ENCODE results near the gene PRKD2.

PRKD2 gene

DNA sequence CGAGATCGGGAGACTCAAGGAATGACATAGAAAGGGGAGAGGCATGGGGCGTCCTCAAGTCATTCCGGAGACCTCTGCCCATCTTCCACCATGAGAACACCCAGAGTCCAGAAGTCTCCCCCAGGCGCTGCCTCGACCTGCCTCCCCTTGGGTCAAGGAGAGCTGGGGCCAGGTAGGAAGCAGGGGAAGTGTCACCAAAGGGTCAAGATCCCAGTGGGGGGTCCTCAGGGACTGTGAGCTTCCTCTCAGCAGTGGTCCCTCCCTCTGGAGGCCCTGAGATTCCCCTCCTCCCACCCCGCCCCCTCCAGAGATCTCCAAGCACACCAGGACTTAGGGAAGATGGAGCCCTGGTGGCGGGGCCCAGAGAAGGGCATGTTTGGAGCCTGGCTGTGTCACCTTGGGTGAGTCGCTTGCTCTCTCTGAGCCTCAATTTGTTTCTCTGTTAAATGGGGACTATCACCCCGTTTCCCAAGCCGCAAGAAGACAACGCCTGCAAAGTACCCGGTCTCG lies 56.9 kb downstream of the PRKD2 start:
- DNase-seq: no peak

- peak in 1 of 2 donors; percentile 10 for DNase-seq
Observed at GRCh38 chr19:46659151-46660007, 57.5 kb downstream of the PRKD2 start.

DNA sequence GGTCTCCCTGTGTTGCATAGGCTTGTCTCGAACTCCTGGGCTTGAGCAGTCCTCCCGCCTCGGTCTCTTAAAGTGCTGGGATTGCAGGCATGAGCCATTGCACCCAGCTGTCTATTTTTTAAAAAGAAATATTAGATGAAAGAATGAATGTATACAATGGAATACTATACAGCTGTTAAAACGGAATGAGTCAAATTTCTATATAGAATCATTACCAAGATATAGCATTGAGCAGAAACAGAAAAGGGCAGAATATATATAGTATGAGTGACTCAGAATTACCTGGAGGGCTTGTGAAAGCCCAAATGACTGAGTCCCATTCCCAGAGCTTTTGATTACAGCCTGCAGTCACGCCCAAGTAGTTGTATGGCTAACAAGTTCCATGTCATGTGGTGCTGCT lies 60.4 kb downstream of the PRKD2 start:
- no peak for DNase-seq

DNA sequence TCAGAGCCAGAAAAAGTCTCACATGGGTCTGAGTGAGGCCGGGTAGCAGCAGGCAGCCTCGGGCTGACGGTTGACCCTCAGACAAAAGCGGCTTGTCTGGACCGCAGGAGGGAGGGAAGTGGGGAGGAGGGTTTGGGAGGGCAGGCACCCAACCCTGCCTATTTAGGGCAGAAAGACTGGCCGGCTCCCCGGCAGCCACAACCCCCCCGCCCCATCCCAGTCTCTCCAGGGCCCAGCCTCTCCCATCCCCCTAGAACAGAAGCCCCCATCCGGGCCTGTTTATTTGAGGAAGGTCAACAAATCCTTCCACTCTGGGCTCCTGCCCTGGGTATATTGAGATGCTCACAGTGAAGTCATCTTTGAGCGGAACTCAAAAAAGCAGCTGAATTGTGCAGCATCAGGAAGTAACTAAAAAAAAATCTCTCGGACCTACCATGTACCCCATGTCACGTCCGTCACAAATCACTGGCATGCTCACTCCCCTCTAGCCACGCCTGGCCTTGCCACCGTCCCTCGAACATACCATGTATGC lies 62.2 kb downstream of the PRKD2 start:
- no peak for DNase-seq

DNA sequence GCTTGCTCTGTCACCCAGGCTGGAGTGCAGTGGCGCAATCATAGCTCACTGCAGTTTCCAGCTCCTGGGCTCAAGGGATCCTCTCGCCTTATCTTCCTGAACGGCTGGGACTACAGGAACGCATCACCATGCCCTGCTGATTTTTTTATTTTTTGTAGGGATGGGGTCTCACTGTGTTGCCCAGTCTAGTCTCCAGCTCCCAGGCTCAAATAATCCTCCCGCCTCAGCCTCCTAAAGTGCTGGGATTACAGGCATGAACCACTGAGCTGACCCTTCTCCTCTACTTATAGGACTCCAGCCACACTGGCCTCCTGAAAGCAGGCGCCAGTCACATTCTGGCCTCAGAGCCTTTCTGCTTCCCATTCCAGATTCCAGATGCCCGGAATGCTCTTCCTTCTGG lies 66.5 kb downstream of the PRKD2 start:
- no peak for DNase-seq

- DNase-seq: no peak
Observed at GRCh38 chr19:46648961-46649960, 67.7 kb downstream of the PRKD2 start.

DNA sequence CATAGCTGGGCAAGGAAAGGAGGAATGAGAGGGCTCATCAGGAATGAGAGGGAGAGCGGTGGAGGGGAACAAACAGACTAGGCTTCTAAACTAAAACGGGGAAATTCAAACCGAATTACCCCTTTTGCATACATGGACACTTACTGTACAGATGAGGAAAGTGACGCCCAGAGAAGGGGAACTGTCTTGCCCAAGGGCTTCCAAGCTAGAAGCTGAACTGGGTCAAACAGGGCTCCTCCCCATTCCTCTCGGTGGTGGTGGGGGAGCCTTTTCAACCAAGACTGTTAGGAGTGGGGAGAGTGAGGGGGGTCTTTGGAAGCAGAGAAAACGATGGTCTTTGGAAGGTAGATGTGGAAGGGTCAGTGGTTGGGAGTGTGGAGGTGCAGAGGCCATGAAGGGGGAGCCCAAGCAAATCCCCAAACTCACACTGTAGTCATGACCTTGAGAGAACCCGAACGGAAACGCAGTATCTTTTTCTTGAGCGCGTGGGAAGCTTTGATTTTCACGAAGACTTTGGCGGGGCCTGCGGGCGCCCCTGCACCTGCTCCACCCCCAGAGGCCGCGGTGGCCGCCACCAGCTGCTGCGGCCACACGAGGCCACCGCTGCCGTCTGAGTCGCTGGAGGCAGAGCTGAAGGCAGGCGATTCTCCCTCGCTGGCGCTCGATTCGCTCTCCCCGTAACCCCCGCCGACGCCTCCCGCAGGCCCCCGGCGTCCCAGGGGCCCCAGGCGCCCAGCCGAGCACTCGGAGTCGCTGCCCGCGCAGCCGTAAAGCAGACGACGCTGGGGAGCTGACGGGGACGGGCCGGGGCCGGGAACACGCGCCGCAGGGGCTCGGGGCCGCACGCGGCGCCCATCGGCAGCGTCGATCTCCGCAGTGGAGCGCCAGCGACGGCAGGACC lies 68.6 kb downstream of the PRKD2 start:
- DNase-seq: no peak

DNA sequence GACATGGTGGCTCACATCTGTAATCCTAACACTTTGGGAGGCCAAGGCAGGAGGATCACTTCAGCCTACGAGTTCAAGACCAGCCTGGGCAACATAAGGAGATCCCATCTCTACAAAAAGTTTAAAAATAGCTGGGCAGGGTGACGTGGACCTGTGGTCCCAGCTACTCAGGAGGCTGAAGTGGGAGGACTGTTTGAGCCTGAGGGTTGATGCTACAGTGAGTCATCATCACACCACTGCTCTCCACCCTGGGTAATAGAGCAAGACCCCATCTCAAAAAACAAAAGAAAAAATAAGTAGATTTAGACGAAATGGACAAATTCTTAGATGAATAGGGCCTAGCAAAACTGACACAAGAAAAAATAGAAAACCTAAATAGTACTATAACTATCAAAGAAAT lies 70.5 kb downstream of the PRKD2 start:
- DNase-seq: no peak

DNA sequence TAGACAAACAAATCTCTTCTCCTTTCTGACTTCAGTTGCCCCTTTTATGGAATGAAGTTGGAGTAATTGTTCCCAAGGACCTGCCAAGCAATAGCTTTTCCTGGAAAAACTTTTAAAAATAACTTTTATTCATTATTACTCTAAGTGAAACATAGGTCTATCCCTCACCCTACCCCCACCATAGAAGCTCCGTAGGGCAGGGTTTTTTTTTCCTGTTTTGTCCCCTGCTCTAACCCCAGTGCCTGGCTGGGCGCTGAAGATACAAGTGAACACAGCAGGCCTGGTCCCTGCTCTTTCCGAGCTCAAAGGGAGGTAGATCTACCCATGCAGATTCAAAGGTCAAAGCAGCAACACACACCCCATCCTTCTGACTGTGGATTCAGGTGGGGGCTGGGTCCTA lies 72.2 kb downstream of the PRKD2 start:
- DNase-seq: no peak

DNA sequence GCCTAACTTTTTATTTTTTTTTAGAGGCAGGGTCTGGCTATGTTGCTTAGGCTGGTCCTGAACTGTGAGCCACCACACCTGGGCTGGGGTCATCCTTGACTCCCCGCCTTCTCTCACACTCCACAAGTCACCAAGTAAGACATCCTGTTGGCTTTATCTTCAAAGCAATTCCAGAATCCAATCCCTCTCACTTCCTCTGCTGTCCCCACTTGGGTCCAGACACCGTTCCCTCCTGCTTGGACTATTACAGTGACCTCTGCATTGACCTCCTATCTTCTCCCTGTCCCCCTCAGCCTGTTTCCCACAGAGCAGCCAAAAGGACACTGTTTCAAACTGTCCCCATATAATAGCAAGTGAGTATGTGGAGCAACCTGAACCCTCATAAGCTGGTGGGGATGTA lies 76.3 kb downstream of the PRKD2 start:
- no peak for DNase-seq

- no peak for DNase-seq
Observed at GRCh38 chr19:46639358-46640182, 77.3 kb downstream of the PRKD2 start.

DNA sequence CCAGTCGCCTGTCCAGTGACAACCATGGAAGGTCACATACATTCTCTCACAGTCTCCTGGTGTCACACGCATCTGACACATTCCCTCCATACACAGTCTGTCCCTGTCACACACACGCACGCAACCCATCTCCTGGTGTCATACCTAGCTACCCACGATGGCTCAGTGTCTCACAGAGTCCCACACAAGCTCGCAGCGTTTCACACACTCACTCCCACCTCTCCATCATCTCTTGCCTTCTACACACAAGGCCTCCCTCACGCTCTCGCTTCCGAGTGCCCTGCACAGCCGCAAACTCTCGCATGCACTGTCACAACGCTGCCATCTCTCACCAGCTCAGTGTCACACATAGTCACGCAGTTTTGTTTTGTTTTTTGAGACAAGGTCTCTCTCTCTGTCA lies 79.7 kb downstream of the PRKD2 start:
- DNase-seq: no peak

DNA sequence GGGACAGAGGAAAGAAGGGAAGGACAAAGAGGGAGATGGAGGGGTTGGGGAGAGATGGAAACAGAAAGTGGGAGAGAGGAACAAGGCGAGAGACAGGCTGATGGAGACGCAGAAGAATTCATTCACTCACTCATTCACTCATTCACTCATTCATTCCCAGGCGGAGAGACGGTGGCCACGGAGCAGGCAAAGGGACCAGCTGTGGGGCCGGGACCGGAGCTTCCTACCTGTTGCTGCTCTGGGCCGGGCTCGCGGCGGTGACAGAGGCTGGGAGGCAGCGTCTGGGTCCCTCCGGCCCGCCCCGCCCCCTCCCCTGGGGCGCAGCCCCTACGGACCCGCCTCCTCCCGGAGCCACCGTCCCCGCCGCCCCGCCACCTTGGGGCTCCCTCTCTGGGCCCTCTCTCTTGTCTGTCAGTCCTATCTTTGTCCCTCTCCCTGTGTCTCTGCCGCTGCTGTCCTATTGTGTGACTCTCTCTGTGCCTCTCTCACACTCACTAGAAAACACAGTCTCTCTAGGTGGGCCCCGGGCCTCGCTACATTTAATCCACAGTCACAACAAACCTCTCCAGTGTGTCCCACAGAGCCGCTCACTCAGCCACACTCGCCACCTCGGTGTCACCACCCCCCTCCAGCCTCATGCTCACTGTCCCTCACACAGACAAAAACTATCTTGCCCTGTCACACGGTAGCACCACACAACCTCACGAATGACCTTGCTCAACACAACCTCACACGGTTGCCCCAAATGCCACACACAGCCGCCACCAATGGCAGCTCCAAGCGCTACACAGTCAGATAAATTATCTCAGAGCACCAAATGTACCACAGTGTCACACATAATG lies 80.8 kb downstream of the PRKD2 start, which contains the start of gene GNG8:
Gene GNG8, minus strand, starts transcription at position 283 of the 842 bp plus-strand sequence. CDS start 1,520 bp downstream, outside the sequence.
- DNase-seq: no peak

DNA sequence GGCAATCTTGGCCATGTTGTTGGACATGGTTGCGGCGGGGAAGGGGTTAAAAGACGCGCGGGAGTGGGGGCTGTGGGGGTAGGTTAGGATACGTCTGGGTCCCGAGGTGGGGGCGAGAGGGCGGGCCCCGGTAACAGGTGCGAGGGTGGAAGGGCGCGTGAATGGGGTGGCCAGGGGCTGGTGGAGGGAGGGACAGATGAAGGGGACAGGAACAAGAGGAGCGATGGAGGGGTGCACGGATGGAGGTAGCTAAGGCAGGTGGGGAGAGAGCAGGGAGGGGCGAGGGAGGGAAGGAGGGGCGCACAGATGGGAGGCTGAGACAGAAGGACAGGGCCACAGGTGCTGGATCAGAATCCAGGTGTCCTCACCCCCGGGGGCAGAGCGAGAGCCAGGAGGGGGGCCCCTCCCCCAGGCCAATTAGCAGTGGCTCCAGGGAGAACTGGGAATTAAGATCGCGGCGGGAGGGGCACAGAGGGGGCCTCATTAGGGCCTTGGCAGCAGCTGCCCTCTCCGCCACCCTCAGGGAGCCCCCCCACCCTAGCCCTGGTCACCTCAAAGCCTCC lies 82.2 kb downstream of the PRKD2 start:
- no peak for DNase-seq

DNA sequence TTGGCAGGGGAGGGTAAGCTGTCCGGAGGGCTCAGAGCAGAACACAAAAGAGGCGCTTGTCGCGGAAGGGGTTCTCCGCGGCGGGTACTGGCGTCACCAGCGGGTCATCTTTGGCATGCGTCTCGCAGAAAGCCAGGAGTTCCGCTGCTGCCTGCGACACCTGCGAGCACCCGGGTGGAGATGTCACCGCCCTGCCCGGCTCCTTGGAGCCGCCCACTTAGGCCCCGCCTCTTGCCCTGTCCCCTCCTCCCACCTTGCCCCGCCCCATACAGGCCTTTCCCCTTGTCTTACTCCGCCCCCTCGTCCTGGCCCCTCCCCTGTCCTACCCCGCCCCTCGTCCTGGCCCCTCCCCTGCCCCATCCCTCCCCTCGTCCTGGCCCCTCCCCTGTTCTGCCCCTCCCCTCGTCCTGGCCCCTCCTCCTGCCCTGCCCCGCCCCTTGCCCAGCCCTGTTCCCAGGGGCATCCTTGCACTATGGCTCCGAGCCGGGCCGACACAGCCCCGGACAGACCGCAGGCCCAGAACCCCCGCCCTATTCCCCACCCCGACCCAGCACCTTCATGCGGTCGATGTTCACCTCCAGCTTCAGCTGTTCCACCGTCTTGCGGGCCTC lies 82.8 kb downstream of the PRKD2 start:
- peak; percentile 96 to 97 for DNase-seq

GRCh38 chr19:46633130-46633529 lies 83.8 kb downstream of the PRKD2 start:
- DNase-seq: no peak

DNA sequence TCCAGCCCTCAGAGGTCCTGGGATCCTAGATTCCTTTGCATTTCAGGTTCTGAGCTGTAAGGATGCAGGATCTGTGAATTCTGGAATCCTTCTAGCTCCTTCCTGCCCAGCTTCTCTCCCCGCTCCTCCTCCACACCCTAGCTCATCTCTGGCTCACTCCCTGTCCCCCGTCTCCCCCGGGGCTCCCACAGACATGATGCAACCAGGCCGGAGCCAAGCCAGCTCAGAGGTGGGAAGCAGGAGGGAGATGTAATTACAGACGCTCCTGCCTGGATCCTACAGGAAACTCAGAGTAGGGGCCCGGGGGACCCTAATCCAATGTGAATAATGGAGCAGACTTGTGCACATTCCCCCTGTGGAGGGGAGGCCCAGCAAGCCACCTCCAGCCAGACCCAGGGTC lies 85.4 kb downstream of the PRKD2 start:
- DNase-seq: no peak

GRCh38 chr19:46630586-46631205 lies 86.2 kb downstream of the PRKD2 start:
- no peak for DNase-seq

DNA sequence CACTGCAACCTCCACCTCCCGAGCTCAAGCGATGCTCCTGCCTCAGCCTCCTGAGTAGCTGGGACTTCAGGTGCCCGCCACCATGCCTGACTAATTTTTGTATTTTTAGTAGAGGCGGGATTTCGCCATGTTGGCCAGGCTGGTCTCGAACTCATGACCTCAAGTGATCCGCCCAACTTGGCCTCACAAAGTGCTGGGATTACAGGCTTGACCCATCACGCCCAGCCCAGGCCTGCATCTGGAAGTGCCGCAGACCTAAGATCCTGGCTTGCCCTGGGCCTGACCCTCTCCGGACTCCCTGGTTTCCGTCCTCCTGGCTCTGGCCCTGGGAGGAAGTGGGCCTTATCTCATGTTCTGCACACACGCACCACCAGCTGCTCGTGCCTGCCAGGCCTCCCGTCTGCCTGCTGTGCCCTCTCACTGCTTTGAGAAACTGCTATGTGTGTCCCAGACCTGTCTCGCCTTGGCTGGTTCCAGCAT lies 87.3 kb downstream of the PRKD2 start:
- DNase-seq: no peak
